Testis (tissue), 2 donors: Measurements from ENCODE around the gene IFNA5.

Experiments used
- POLR2A ChIP-seq: fragments of 450-650 bp; IDR thresholded peaks from one replicate; pipeline ENCODE4 v1.6.1; 2017; ENCODE audit warnings: antibody characterized with exemption, mild to moderate bottlenecking, moderate library complexity
- TF ChIP-seq, protein P1 (sequence below), 3 experiments: fragments of 450-650 bp in 2 of 3; fragments of 200-600 bp in 1 of 3; sonication (generic) in 1 of 3; IDR thresholded peaks; one replicate each; pipeline ENCODE4 v1.5.1; 2016 to 2019; ENCODE audit warnings: antibody characterized with exemption in 3 of 3, mild to moderate bottlenecking in 2 of 3, moderate library complexity in 1 of 3

DNA sequence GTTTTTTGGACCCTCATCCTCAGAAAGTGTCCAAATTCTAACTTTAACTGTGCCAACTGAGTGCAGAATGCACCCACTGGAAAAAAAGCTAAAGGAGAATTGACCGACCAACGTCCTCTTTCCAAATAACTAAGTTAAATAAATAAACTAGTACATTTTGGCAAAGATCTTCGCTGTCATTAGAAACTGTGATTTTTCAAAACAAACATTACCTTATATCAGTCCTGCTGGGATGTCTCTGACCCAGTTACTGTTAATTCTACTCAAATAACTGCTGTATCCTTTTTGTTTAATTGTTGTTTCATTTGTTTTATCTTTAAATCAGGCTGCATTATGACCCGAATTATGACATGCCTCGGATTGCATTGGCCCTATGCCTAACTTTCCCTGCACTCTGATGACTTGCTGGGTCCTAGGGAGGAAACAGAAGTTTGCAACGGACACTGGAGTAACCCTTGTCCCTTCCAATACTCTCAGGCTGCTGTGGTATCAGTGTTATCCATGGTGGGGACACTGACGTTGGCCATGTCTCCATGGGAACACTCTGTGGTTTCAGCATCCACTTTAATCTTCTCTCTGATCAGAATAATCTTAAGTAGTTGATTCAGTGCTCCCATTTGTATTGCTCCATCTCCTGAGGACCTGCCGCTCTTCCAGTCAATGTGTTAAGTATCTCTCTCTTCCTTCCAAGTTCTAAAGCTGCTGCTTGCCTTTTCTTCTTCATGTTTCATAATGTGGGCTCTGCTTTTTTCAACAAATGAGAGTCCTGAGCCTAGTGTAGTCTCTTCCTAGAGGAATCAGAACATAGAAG lies 11.1 kb upstream of the IFNA5 start:
- no peak for TF ChIP-seq POLR2A
- TF ChIP-seq, protein P1, sequence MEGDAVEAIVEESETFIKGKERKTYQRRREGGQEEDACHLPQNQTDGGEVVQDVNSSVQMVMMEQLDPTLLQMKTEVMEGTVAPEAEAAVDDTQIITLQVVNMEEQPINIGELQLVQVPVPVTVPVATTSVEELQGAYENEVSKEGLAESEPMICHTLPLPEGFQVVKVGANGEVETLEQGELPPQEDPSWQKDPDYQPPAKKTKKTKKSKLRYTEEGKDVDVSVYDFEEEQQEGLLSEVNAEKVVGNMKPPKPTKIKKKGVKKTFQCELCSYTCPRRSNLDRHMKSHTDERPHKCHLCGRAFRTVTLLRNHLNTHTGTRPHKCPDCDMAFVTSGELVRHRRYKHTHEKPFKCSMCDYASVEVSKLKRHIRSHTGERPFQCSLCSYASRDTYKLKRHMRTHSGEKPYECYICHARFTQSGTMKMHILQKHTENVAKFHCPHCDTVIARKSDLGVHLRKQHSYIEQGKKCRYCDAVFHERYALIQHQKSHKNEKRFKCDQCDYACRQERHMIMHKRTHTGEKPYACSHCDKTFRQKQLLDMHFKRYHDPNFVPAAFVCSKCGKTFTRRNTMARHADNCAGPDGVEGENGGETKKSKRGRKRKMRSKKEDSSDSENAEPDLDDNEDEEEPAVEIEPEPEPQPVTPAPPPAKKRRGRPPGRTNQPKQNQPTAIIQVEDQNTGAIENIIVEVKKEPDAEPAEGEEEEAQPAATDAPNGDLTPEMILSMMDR (IDR thresholded peaks at IDR 0.05), result no peak
